Mesothelial cell of epicardium (in vitro differentiated cells): ENCODE data around the gene PRKAR2A. TPM values are rescaled to one million over a fixed set of nuclear protein-coding genes. Genes with fewer than 3 reads are reported as not detected.
"Not testable (repeated sequence)": the region's sequence is repeated elsewhere in the genome, so short reads cannot be mapped to it uniquely, and the experiment has no call there.

Experiments used
- DNase-seq, 2 experiments: peaks; one replicate each; pipeline ENCODE4 v3.0.0; 2021; ENCODE audit warnings: low spot score in 2 of 2; ENCODE audit not compliant: unreplicated experiment in 2 of 2
- H3K27ac Mint-ChIP-seq: 2 replicates; pipeline ENCODE4 v1.8.0; 2021; ENCODE audit warnings: mixed read lengths
- H3K27me3 Mint-ChIP-seq: 2 replicates; pipeline ENCODE4 v1.8.0; 2021; ENCODE audit warnings: low read depth, mixed read lengths
- H3K36me3 Mint-ChIP-seq: 2 replicates; pipeline ENCODE4 v1.8.0; 2021; ENCODE audit warnings: mixed read lengths
- H3K4me1 Mint-ChIP-seq: 2 replicates; pipeline ENCODE4 v1.8.0; 2021; ENCODE audit warnings: mixed read lengths
- H3K4me3 Mint-ChIP-seq: 2 replicates; pipeline ENCODE4 v1.8.0; 2021; ENCODE audit warnings: mild to moderate bottlenecking, moderate library complexity, mixed read lengths
- H3K9me3 Mint-ChIP-seq: 2 replicates; pipeline ENCODE4 v1.8.0; 2021; ENCODE audit warnings: mixed read lengths
- total RNA-seq: library from RNA; stranded (reverse); gene quantifications from 3 replicates; pipeline ENCODE4 v1.2.1, GENCODE V29; 2021
- TF ChIP-seq, protein P1 (sequence below): fragments of 200-600 bp; sonication (generic); IDR thresholded peaks from one replicate; pipeline ENCODE4 v1.5.0; 2021; ENCODE audit warnings: antibody characterized with exemption; ENCODE audit not compliant: unreplicated experiment

The PRKAR2A gene
- total RNA-seq, 1 donor from 2014 or later: 35.4 TPM

GRCh38 chr3:48762816-48763215, 84.9 kb downstream of the PRKAR2A start:
- DNase-seq: no peak
- Mint-ChIP-seq H3K4me1 (peaks cover 7% of the 10 kb centered on the region), H3K36me3 (peaks cover 16% of the 10 kb centered on the region), H3K27me3 (no peaks in the 10 kb centered on the region), H3K4me3 (no peak overlapping the region), H3K27ac (peak overlapping the region; percentile 81), H3K9me3 (no peaks in the 10 kb centered on the region)
- TF ChIP-seq, protein P1, sequence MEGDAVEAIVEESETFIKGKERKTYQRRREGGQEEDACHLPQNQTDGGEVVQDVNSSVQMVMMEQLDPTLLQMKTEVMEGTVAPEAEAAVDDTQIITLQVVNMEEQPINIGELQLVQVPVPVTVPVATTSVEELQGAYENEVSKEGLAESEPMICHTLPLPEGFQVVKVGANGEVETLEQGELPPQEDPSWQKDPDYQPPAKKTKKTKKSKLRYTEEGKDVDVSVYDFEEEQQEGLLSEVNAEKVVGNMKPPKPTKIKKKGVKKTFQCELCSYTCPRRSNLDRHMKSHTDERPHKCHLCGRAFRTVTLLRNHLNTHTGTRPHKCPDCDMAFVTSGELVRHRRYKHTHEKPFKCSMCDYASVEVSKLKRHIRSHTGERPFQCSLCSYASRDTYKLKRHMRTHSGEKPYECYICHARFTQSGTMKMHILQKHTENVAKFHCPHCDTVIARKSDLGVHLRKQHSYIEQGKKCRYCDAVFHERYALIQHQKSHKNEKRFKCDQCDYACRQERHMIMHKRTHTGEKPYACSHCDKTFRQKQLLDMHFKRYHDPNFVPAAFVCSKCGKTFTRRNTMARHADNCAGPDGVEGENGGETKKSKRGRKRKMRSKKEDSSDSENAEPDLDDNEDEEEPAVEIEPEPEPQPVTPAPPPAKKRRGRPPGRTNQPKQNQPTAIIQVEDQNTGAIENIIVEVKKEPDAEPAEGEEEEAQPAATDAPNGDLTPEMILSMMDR: no peak

DNA sequence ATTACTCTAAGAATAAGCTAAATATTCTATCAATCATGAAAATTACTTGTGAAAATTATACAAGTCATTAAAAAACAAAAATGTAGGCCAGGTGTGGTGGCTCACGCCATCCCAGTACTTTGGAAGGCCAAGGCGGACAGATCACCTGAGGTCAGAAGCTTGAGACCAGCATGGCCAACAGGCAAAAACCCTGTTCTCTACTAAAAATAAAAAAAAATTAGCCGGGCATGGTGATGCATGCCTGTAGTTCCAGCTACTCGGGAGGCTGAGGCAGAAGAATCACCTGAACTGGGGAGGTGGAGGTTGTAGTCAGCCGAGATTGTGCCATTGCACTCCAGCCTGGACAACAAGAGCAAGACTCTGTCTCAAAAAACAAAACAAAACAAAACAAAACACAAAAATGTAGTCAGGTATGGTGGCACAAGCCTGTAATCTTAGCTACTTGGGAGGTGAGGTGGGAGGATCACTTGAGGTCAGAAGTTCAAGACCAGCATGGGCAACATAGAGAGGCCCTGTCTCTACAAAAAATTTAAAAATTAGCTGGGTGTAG, 87.6 kb downstream of the PRKAR2A start:
- not testable (repeated sequence) for H3K27me3 Mint-ChIP-seq, H3K27ac Mint-ChIP-seq, H3K4me3 Mint-ChIP-seq, DNase-seq, H3K4me1 Mint-ChIP-seq, H3K9me3 Mint-ChIP-seq
- peaks cover 21% of the 10 kb centered on the region for H3K36me3 Mint-ChIP-seq

DNA sequence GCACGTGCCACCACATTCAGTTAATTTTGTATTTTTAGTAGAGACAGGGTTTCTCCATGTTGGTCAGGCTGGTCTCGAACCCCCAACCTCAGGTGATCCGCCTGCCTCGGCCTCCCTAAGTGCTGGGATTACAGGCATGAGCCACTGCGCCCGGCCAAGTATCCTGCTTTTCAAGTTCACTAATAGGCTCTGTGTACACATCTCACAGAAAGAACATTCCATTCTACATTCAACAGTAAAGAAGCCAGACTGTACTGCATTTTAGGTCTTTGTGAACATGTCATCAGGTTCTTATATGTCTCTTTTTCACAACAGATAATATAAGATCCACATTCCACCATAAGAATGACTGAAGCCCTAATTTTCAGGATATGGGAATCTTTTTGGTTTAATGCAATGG, 88.1 kb downstream of the PRKAR2A start:
- H3K36me3 Mint-ChIP-seq: peaks cover 18% of the 10 kb centered on the region
- H3K27me3 Mint-ChIP-seq, H3K27ac Mint-ChIP-seq, H3K4me1 Mint-ChIP-seq, DNase-seq, H3K4me3 Mint-ChIP-seq, H3K9me3 Mint-ChIP-seq: not testable (repeated sequence)

DNA sequence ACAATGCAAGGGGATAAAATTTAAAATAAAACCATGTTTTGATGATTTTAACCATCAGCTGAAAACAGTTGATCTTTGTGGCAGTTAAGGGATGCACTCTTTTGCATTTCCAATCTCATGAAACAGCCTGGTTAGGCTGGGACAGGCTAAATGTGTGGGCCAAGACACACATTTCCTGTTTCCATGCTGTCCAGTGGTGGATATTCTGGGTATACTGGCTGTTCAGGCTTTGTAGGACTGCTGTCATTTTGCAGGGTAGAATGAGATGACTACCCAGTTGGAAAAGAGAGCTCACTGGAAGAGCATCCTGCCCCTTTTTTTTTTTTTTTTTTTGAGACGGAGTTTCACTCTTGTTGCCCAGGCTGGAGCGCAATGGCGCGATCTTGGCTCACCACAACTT, 88.6 kb downstream of the PRKAR2A start:
- Mint-ChIP-seq H3K27me3 (no peaks in the 10 kb centered on the region), H3K27ac (no peak overlapping the region), H3K36me3 (peaks cover 13% of the 10 kb centered on the region), H3K9me3 (no peaks in the 10 kb centered on the region), H3K4me1 (peaks cover 7% of the 10 kb centered on the region), H3K4me3 (no peak overlapping the region)
- TF ChIP-seq, protein P1: no peak
- no peak for DNase-seq

DNA sequence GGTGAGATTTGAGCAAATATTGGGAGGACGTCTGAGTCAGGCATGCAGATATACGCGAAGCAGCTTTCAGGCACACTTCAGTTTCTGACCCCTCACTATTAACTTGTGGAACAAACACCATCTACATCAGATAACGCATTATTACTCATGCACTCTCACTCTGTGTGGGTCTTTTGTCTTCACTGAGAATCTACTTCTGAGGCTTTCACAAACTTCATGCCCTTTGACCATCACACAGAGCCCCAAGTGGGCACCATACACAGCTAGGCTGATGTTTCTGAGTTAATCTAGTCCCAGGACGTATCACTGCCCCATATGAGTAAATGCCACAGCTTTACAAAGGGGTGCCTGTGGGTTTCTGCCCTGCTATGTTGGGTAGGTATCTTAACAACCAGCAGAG, 91.0 kb downstream of the PRKAR2A start:
- no peaks in the 10 kb centered on the region for H3K9me3 Mint-ChIP-seq
- DNase-seq: no peak
- H3K4me1 Mint-ChIP-seq: no peaks in the 10 kb centered on the region
- no peaks in the 10 kb centered on the region for H3K27me3 Mint-ChIP-seq
- TF ChIP-seq, protein P1: no peak
- no peak overlapping the region for H3K4me3 Mint-ChIP-seq
- no peak overlapping the region for H3K27ac Mint-ChIP-seq
- H3K36me3 Mint-ChIP-seq: peaks cover 11% of the 10 kb centered on the region

DNA sequence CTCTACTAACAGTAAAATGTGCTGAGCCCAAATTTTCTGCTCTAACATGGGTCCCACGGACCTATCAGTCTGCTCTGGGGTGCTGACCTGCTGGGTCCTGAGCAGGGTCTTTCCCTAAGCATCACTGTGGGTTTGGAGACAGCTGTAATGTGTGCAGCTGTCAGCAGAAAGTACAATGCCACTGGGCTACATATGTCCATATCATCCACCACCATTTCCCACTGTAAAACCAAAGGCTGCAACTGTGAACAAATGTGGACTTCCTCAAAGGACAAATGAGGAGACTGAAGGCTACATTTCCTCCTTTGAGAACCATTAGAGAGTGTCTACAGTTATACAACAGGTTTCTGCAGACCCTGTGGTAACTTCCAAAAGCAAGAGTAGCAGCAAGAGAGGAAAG, 96.8 kb downstream of the PRKAR2A start:
- H3K9me3 Mint-ChIP-seq: peaks cover 2% of the 10 kb centered on the region
- no peaks in the 10 kb centered on the region for H3K27me3 Mint-ChIP-seq
- no peak for DNase-seq
- H3K4me1 Mint-ChIP-seq: no peaks in the 10 kb centered on the region
- no peak overlapping the region for H3K4me3 Mint-ChIP-seq
- TF ChIP-seq, protein P1: no peak
- H3K36me3 Mint-ChIP-seq: peaks cover 7% of the 10 kb centered on the region
- no peak overlapping the region for H3K27ac Mint-ChIP-seq

DNA sequence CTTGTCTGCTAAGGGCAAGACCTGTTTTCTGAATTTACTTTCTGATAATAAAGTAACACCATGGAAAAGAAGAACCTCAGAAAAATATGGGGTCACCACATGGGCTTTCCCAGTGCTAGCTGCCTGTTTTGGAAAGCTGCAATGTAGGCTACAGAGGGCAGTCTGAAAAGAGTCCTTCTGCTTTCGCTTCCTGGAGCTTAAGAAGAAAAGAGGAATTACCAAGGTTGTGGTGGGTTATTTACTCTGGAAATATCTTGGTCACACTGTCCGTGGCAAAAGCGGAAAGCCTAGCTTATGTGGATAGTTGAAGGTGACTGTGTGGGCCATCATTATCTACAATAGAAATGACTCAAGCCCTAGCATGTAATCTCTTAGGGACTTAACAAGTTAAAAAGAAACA, 98.9 kb downstream of the PRKAR2A start:
- no peaks in the 10 kb centered on the region for H3K27me3 Mint-ChIP-seq
- peaks cover 5% of the 10 kb centered on the region for H3K9me3 Mint-ChIP-seq
- DNase-seq: no peak
- H3K27ac Mint-ChIP-seq: no peak overlapping the region
- no peaks in the 10 kb centered on the region for H3K4me1 Mint-ChIP-seq
- no peak overlapping the region for H3K4me3 Mint-ChIP-seq
- TF ChIP-seq, protein P1: no peak
- H3K36me3 Mint-ChIP-seq: peaks cover 10% of the 10 kb centered on the region
